ENCODE data around the gene ADO.
A peak's percentile ranks its signal among the peaks of the same experiment; 100 is the strongest.

Gene ADO

GRCh38 chr10:62803724-62804355, 680 bp upstream of the ADO start:
- H3K9me3 ChIP-seq (ENCODE audit: low read depth, low read length), result no peaks in the 10 kb centered on the region
- H3K9ac ChIP-seq (ENCODE audit: insufficient read length), result peak overlapping the region; percentile 92
- H3K36me3 ChIP-seq (ENCODE audit: insufficient read depth, low read length), result no peaks in the 10 kb centered on the region
- no peak for TF ChIP-seq POLR2AphosphoS5 (IDR thresholded peaks at IDR 0.05; ENCODE audit: borderline replicate concordance, low read depth, low read length)
- TF ChIP-seq EZH2 (IDR thresholded peaks at IDR 0.05), result no peak
- TF ChIP-seq FOXP2 (optimal IDR thresholded peaks at IDR 0.05; ENCODE audit: control extremely low read depth, extremely low read length, insufficient read depth), result no peak
- DNase-seq (ENCODE audit: low read depth, low spot score), result no peak
- H3K4me3 ChIP-seq, result peak overlapping the region; percentile 82
- no peak overlapping the region; the same call in 1 of the 2 replicates for H3K27ac ChIP-seq

DNA sequence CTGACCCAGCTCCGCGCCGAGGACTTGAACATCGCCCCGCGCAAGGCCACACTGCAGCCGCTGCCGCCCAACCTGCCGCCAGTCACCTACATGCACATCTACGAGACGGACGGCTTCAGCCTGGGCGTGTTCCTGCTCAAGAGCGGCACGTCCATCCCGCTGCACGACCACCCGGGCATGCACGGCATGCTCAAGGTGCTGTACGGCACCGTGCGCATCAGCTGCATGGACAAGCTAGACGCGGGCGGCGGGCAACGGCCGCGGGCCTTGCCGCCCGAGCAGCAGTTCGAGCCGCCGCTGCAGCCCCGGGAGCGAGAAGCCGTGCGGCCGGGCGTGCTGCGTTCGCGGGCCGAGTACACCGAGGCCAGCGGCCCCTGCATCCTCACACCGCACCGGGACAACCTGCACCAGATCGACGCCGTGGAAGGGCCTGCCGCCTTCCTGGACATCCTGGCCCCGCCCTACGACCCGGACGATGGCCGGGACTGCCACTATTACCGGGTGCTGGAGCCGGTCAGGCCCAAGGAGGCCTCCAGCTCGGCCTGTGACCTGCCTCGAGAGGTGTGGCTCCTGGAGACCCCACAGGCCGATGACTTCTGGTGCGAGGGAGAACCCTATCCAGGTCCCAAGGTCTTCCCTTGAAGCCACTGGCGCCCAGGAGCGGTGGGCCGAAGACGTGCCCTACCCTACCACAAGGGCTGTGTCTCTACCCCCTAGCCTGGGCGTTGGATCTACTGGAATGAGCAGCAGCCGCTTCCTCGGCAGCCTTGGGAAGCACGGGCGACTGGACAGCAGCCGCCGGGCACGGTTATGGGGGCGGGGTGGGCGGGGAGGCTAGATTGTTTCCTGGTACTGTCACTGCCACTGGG, 945 bp downstream of the ADO start:
- Histone ChIP-seq H3K36me3 (ENCODE audit: insufficient read depth, low read length) (no peaks in the 10 kb centered on the region), H3K4me3 (peak overlapping the region; percentile 82), H3K9me3 (ENCODE audit: low read depth, low read length) (no peaks in the 10 kb centered on the region), H3K9ac (ENCODE audit: insufficient read length) (peak overlapping the region; percentile 92), H3K27ac (no peak overlapping the region)
- TF ChIP-seq FOXP2 (optimal IDR thresholded peaks at IDR 0.05; ENCODE audit: control extremely low read depth, extremely low read length, insufficient read depth) (no peak), POLR2AphosphoS5 (IDR thresholded peaks at IDR 0.05; ENCODE audit: borderline replicate concordance, low read depth, low read length) (no peak; the same call in 1 of the 2 replicates), EZH2 (IDR thresholded peaks at IDR 0.05) (no peak)
- DNase-seq (ENCODE audit: low read depth, low spot score), result no peak

DNA sequence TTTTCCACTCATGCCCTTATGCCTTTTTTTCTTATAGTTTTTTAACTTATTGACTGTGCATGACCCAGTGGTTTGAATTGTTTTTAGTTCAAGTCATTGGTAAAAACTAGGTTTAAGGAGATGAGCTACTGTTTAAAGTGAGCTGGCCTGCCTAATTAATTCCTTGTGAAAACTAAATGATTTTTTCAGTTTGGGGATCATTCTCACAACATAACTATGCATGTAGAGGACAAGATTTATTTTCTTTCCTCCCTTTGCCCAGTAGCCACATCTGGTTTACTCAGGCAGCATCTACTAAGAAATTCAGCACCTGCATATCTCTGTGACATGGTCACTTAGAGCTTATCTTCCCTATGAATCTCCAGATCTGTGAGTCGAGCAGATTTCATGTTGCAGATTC, 1.7 kb downstream of the ADO start:
- Histone ChIP-seq H3K4me3 (peak overlapping the region; percentile 82), H3K36me3 (ENCODE audit: insufficient read depth, low read length) (no peaks in the 10 kb centered on the region), H3K9me3 (ENCODE audit: low read depth, low read length) (no peaks in the 10 kb centered on the region), H3K9ac (ENCODE audit: insufficient read length) (peak overlapping the region; percentile 64), H3K27ac (no peak overlapping the region)
- DNase-seq (ENCODE audit: low read depth, low spot score), result no peak
- no peak for TF ChIP-seq POLR2AphosphoS5 (IDR thresholded peaks at IDR 0.05; ENCODE audit: borderline replicate concordance, low read depth, low read length)
- TF ChIP-seq EZH2 (IDR thresholded peaks at IDR 0.05), result no peak
- no peak for TF ChIP-seq FOXP2 (optimal IDR thresholded peaks at IDR 0.05; ENCODE audit: control extremely low read depth, extremely low read length, insufficient read depth)

GRCh38 chr10:62810156-62810902, 5.8 kb downstream of the ADO start:
- no peak for DNase-seq (ENCODE audit: low read depth, low spot score)
- no peaks in the 10 kb centered on the region for H3K9me3 ChIP-seq (ENCODE audit: low read depth, low read length)
- H3K27ac ChIP-seq, result no peak overlapping the region
- no peak overlapping the region for H3K4me3 ChIP-seq
- H3K36me3 ChIP-seq (ENCODE audit: insufficient read depth, low read length), result no peaks in the 10 kb centered on the region
- TF ChIP-seq EZH2 (IDR thresholded peaks at IDR 0.05), result no peak
- no peak for TF ChIP-seq POLR2AphosphoS5 (IDR thresholded peaks at IDR 0.05; ENCODE audit: borderline replicate concordance, low read depth, low read length)
- no peak for TF ChIP-seq FOXP2 (optimal IDR thresholded peaks at IDR 0.05; ENCODE audit: control extremely low read depth, extremely low read length, insufficient read depth)
- H3K9ac ChIP-seq (ENCODE audit: insufficient read length), result no peak overlapping the region

GRCh38 chr10:62811159-62811875, 6.8 kb downstream of the ADO start:
- H3K36me3 ChIP-seq (ENCODE audit: insufficient read depth, low read length), result no peaks in the 10 kb centered on the region
- H3K9ac ChIP-seq (ENCODE audit: insufficient read length), result no peak overlapping the region
- no peak; the same call in none of the 2 replicates for TF ChIP-seq POLR2AphosphoS5 (IDR thresholded peaks at IDR 0.05; ENCODE audit: borderline replicate concordance, low read depth, low read length)
- no peak for TF ChIP-seq FOXP2 (optimal IDR thresholded peaks at IDR 0.05; ENCODE audit: control extremely low read depth, extremely low read length, insufficient read depth)
- TF ChIP-seq EZH2 (IDR thresholded peaks at IDR 0.05), result no peak
- H3K27ac ChIP-seq, result no peak overlapping the region
- DNase-seq (ENCODE audit: low read depth, low spot score), result no peak
- no peaks in the 10 kb centered on the region for H3K9me3 ChIP-seq (ENCODE audit: low read depth, low read length)
- H3K4me3 ChIP-seq, result no peak overlapping the region

- H3K9ac ChIP-seq (ENCODE audit: insufficient read length), result no peak overlapping the region
- no peak for TF ChIP-seq FOXP2 (optimal IDR thresholded peaks at IDR 0.05; ENCODE audit: control extremely low read depth, extremely low read length, insufficient read depth)
- TF ChIP-seq POLR2AphosphoS5 (IDR thresholded peaks at IDR 0.05; ENCODE audit: borderline replicate concordance, low read depth, low read length), result no peak
- no peak for TF ChIP-seq EZH2 (IDR thresholded peaks at IDR 0.05)
- no peak overlapping the region for H3K4me3 ChIP-seq
- no peaks in the 10 kb centered on the region for H3K36me3 ChIP-seq (ENCODE audit: insufficient read depth, low read length)
- no peak overlapping the region for H3K27ac ChIP-seq
- DNase-seq (ENCODE audit: low read depth, low spot score), result no peak
- H3K9me3 ChIP-seq (ENCODE audit: low read depth, low read length), result no peaks in the 10 kb centered on the region
Measured at GRCh38 chr10:62812672-62813439, 8.3 kb downstream of the ADO start.

GRCh38 chr10:62813453-62813852, 8.9 kb downstream of the ADO start:
- Histone ChIP-seq H3K9ac (ENCODE audit: insufficient read length) (no peak overlapping the region), H3K4me3 (no peak overlapping the region), H3K27ac (no peak overlapping the region), H3K9me3 (ENCODE audit: low read depth, low read length) (no peaks in the 10 kb centered on the region), H3K36me3 (ENCODE audit: insufficient read depth, low read length) (no peaks in the 10 kb centered on the region)
- TF ChIP-seq EZH2 (IDR thresholded peaks at IDR 0.05) (no peak), FOXP2 (optimal IDR thresholded peaks at IDR 0.05; ENCODE audit: control extremely low read depth, extremely low read length, insufficient read depth) (no peak), POLR2AphosphoS5 (IDR thresholded peaks at IDR 0.05; ENCODE audit: borderline replicate concordance, low read depth, low read length) (no peak)
- no peak for DNase-seq (ENCODE audit: low read depth, low spot score)
